IMR-90 (cell line): ENCODE data around the gene TFCP2. TPM values are rescaled to one million over a fixed set of nuclear protein-coding genes. Genes with fewer than 3 reads are reported as not detected.

ENCODE experiments used
- ATAC-seq: fragments of 200-7000 bp; cut with Tn5 transposase; 2 replicates; pipeline ENCODE4 v1.9.1; 2020; ENCODE audit warnings: low read depth, mild to moderate bottlenecking, moderate library complexity
- BruUV-seq: library from RNA; stranded (reverse); fragments of 400-500 nt; replicated peaks from 2 replicates; lab custom pipeline; 2021; lab: Mats Ljungman, UMichigan
- CTCF ChIA-PET: fragments of 300-600 bp; formaldehyde crosslinking; extraction: SDS; loops from one replicate; lab custom pipeline; 2021; ENCODE audit warnings: antibody characterized with exemption; lab: Yijun Ruan, JAX
- POLR2A ChIA-PET: fragments of 300-600 bp; sonication (Branson Sonifier 250); formaldehyde crosslinking; loops from one replicate; lab custom pipeline; 2022; ENCODE audit warnings: antibody characterized with exemption; ENCODE audit not compliant: unreplicated experiment; lab: Charles Lee
- DNase-seq: peaks from one replicate; pipeline ENCODE4 v3.0.0; 2013
- H2AFZ ChIP-seq: replicated peaks from 2 replicates; pipeline ENCODE3; 2013; ENCODE audit warnings: low read length, mild to moderate bottlenecking; ENCODE audit not compliant: poor library complexity
- H2AK5ac ChIP-seq: 2 replicates; pipeline ENCODE4 v1.6.1; 2013; ENCODE audit warnings: low read depth, low read length, inconsistent platforms
- H2AK9ac ChIP-seq: replicated peaks from 2 replicates; pipeline ENCODE3; 2013; ENCODE audit warnings: mild to moderate bottlenecking, low read depth, low read length, moderate library complexity; ENCODE audit not compliant: poor library complexity
- H2BK120ac ChIP-seq: 2 replicates; pipeline ENCODE4 v1.6.1; 2013; ENCODE audit warnings: low read depth, low read length, inconsistent platforms
- H2BK15ac ChIP-seq: 3 replicates; pipeline ENCODE4 v1.6.1; 2013; ENCODE audit warnings: low read depth, low read length, inconsistent platforms
- H2BK20ac ChIP-seq: 2 replicates; pipeline ENCODE4 v1.6.1; 2013; ENCODE audit warnings: low read depth, mild to moderate bottlenecking, inconsistent platforms, low read length, moderate library complexity
- H2BK5ac ChIP-seq: 2 replicates; pipeline ENCODE4 v1.6.1; 2013; ENCODE audit warnings: mild to moderate bottlenecking, low read depth, low read length, inconsistent platforms; ENCODE audit not compliant: poor library complexity, severe bottlenecking
- H3K14ac ChIP-seq: replicated peaks from 2 replicates; pipeline ENCODE4 v1.6.1; 2013; ENCODE audit warnings: low read depth, low read length, inconsistent platforms
- H3K18ac ChIP-seq: 2 replicates; pipeline ENCODE4 v1.6.1; 2013; ENCODE audit warnings: low read depth, low read length, control low read depth
- H3K23ac ChIP-seq: 2 replicates; pipeline ENCODE4 v1.6.1; 2013; ENCODE audit warnings: low read depth, low read length, inconsistent platforms
- H3K27ac ChIP-seq: 2 replicates; pipeline ENCODE4 v1.5.1; 2013; ENCODE audit warnings: mild to moderate bottlenecking, control low read depth, low read length; ENCODE audit not compliant: insufficient read depth
- H3K27me3 ChIP-seq: 2 replicates; pipeline ENCODE4 v1.6.1; 2013; ENCODE audit warnings: low read length; ENCODE audit not compliant: control insufficient read depth, insufficient read depth
- H3K36me3 ChIP-seq: 2 replicates; pipeline ENCODE4 v1.6.1; 2013; ENCODE audit warnings: low read length, mixed read lengths; ENCODE audit not compliant: control insufficient read depth, insufficient read depth
- H3K4ac ChIP-seq: 2 replicates; pipeline ENCODE4 v1.6.1; 2013; ENCODE audit warnings: low read depth, low read length, inconsistent platforms
- H3K4me1 ChIP-seq: 2 replicates; pipeline ENCODE4 v1.6.1; 2013; ENCODE audit warnings: low read length, mixed read lengths; ENCODE audit not compliant: control insufficient read depth, insufficient read depth
- H3K4me2 ChIP-seq: 2 replicates; pipeline ENCODE4 v1.6.1; 2013; ENCODE audit warnings: low read depth, mild to moderate bottlenecking, control low read depth, low read length, moderate library complexity
- H3K4me3 ChIP-seq: 2 replicates; pipeline ENCODE4 v1.5.1; 2013; ENCODE audit warnings: low read depth, mild to moderate bottlenecking, control low read depth, low read length, moderate library complexity; ENCODE audit not compliant: insufficient read depth
- H3K56ac ChIP-seq: 2 replicates; pipeline ENCODE4 v1.6.1; 2013; ENCODE audit warnings: low read length, inconsistent platforms; ENCODE audit not compliant: insufficient read depth; ENCODE audit errors: extremely low read depth
- H3K79me1 ChIP-seq, 2 experiments: 2 replicates each; pipeline ENCODE4 v1.6.1; 2013; ENCODE audit warnings: low read length in 2 of 2, inconsistent platforms in 1 of 2, low read depth in 1 of 2
- H3K9ac ChIP-seq: 2 replicates; pipeline ENCODE4 v1.6.1; 2013; ENCODE audit warnings: low read depth, low read length, control low read depth
- H3K9me1 ChIP-seq: 2 replicates; pipeline ENCODE4 v1.6.1; 2013; ENCODE audit warnings: low read length, inconsistent platforms; ENCODE audit not compliant: insufficient read depth
- H3K9me3 ChIP-seq: 2 replicates; pipeline ENCODE4 v1.6.1; 2013; ENCODE audit warnings: low read length; ENCODE audit not compliant: control insufficient read depth, insufficient read depth
- H4K20me1 ChIP-seq: 2 replicates; pipeline ENCODE4 v1.6.1; 2013; ENCODE audit warnings: low read length, inconsistent platforms; ENCODE audit not compliant: insufficient read depth
- H4K5ac ChIP-seq: 2 replicates; pipeline ENCODE4 v1.6.1; 2013; ENCODE audit warnings: mild to moderate bottlenecking, low read depth, low read length, control low read depth
- H4K8ac ChIP-seq, 2 experiments: 2 replicates each; pipeline ENCODE4 v1.6.1; 2013; ENCODE audit warnings: low read depth in 2 of 2, low read length in 2 of 2, control low read depth in 1 of 2, inconsistent platforms in 1 of 2
- H4K91ac ChIP-seq: 2 replicates; pipeline ENCODE4 v1.6.1; 2013; ENCODE audit warnings: low read depth, low read length, inconsistent platforms; ENCODE audit not compliant: insufficient read depth
- BHLHE40 ChIP-seq: fragments of 150-350 bp; IDR thresholded peaks from 2 replicates; pipeline ENCODE4 v1.6.1; 2016; ENCODE audit warnings: mild to moderate bottlenecking, low read depth, low read length
- CEBPB ChIP-seq: IDR thresholded peaks from 2 replicates; pipeline ENCODE4 v1.6.1; 2012; ENCODE audit warnings: low read depth, low read length, improper control_type of control experiment
- CHD1 ChIP-seq: IDR thresholded peaks from 2 replicates; pipeline ENCODE4 v1.6.1; 2012; ENCODE audit warnings: low read depth, low read length, improper control_type of control experiment
- FOS ChIP-seq: fragments of 150-350 bp; IDR thresholded peaks from 2 replicates; pipeline ENCODE4 v1.6.1; 2016; ENCODE audit warnings: low read depth, low read length
- MAFK ChIP-seq: IDR thresholded peaks from 2 replicates; pipeline ENCODE4 v1.6.1; 2012; ENCODE audit warnings: low read depth, low read length, improper control_type of control experiment
- MAZ ChIP-seq: IDR thresholded peaks from 2 replicates; pipeline ENCODE4 v1.6.1; 2012; ENCODE audit warnings: low read depth, mild to moderate bottlenecking, low read length, improper control_type of control experiment, moderate library complexity, borderline replicate concordance
- MXI1 ChIP-seq: IDR thresholded peaks from 2 replicates; pipeline ENCODE4 v1.6.1; 2012; ENCODE audit warnings: low read depth, mild to moderate bottlenecking, low read length, moderate library complexity, borderline replicate concordance
- NFE2L2 ChIP-seq: fragments of 150-350 bp; IDR thresholded peaks from 2 replicates; pipeline ENCODE4 v1.6.1; 2016; ENCODE audit warnings: low read depth, mild to moderate bottlenecking, low read length
- POLR2A ChIP-seq: IDR thresholded peaks from 2 replicates; pipeline ENCODE4 v1.6.1; 2012; ENCODE audit warnings: mild to moderate bottlenecking, low read depth, low read length
- RAD21 ChIP-seq: IDR thresholded peaks from 2 replicates; pipeline ENCODE4 v1.6.1; 2012; ENCODE audit warnings: low read length, improper control_type of control experiment
- RCOR1 ChIP-seq: IDR thresholded peaks from 2 replicates; pipeline ENCODE4 v1.6.1; 2012; ENCODE audit warnings: mild to moderate bottlenecking, low read length, improper control_type of control experiment; ENCODE audit not compliant: insufficient replicate concordance
- RFX5 ChIP-seq: IDR thresholded peaks from 2 replicates; pipeline ENCODE4 v1.8.0; 2012; ENCODE audit warnings: low read depth, mild to moderate bottlenecking, low read length, moderate library complexity
- SMC3 ChIP-seq: fragments of 150-350 bp; IDR thresholded peaks from 2 replicates; pipeline ENCODE4 v1.6.1; 2016; ENCODE audit warnings: low read depth, mild to moderate bottlenecking, antibody characterized with exemption, low read length, moderate library complexity
- WGBS, 2 experiments: methylation state at CpG; one replicate each; pipeline versions ENCODE4 v1.1.5 to v1.1.7; 2013; ENCODE audit warnings: missing lambda C conversion rate in 2 of 2; ENCODE audit not compliant: insufficient read length in 1 of 2; ENCODE audit errors: extremely low coverage in 2 of 2; 5-methylcytosine and 5-hydroxymethylcytosine counted together
- dilution Hi-C: fragments of 300-500 bp; cut with HindIII; formaldehyde crosslinking; loops from one replicate; pipeline ENCODE4 v1.14.3; 2018; ENCODE audit warnings: low sequenced_read_pairs; ENCODE audit not compliant: unreplicated experiment
- in situ Hi-C: fragments of 300-500 bp; cut with MboI; formaldehyde crosslinking; loops from 3 replicates; pipeline ENCODE4 v1.14.3; 2019; ENCODE audit warnings: low sequenced_read_pairs, inconsistent platforms, mixed read lengths
- intact Hi-C: fragments of 100-400 bp; cut with micrococcal nuclease; formaldehyde crosslinking; loops from 2 replicates; pipeline ENCODE4 v1.10.0; 2022
- polyA plus RNA-seq, 3 experiments: library from polyadenylated mRNA; depleted of rRNA; stranded (reverse); fragments of >200 nt; gene quantifications; 2 replicates each; pipeline ENCODE4 v1.2.3, GENCODE V29; 2012; ENCODE audit warnings: low replicate concordance in 1 of 3
- total RNA-seq: library from RNA; depleted of rRNA; stranded (reverse); fragments of >200 nt; gene quantifications from 2 replicates; pipeline ENCODE4 v1.2.3, GENCODE V29; 2012
- TF ChIP-seq, protein P1 (sequence below): fragments of 150-350 bp; IDR thresholded peaks from 2 replicates; pipeline ENCODE4 v1.6.1; 2016; ENCODE audit warnings: low read depth, mild to moderate bottlenecking, low read length, moderate library complexity, borderline replicate concordance
- TF ChIP-seq, protein P2 (sequence below): conservative IDR thresholded peaks from 2 replicates; pipeline ENCODE4 v1.5.1; 2012; ENCODE audit warnings: mild to moderate bottlenecking, low read depth, low read length, improper control_type of control experiment
- TF ChIP-seq, protein P3 (sequence below): fragments of 150-350 bp; IDR thresholded peaks from 2 replicates; pipeline ENCODE4 v1.6.1; 2017; ENCODE audit warnings: mild to moderate bottlenecking, antibody characterized with exemption, low read length, low read depth

TFCP2 gene
- total and polyA plus RNA-seq, 2 of the 4 experiments (the other 2 are of a cell fraction): 10.0 to 15.4 TPM

DNA sequence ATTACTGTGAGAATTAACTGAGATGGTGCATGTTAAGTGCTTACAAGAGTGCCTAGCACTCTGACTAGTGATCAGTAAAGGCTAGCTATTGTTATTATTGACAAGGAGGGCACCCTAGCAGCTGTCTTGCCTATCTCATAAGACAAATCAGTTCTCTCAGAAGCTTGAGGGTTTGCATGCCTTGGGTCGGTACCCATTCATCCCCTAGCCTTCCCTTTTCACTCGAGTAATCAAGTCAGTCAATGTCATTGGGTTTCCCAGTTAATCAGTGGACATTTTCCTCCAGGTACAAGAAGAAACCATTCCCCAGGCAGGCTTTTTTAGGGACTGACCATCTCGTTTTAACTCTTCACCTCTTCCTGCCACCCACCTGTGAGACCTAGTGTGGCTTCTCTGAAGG, 10.4 kb upstream of the TFCP2 start:
- Histone ChIP-seq H4K8ac (no peak overlapping the region), H3K4me1 (0 out of 2 replicates have a peak, but pooled peaks cover 2% of the 10 kb centered on the region), H4K20me1 (no peaks in the 10 kb centered on the region), H3K4me3 (no peak overlapping the region), H3K27ac (no peak overlapping the region), H2AK9ac (no peak overlapping the region), H2AFZ (no peak overlapping the region), H4K5ac (no peak overlapping the region), H2BK5ac (no peak overlapping the region), H3K56ac (no peak overlapping the region), H3K9me1 (no peaks in the 10 kb centered on the region), H3K27me3 (peaks cover 2% of the 10 kb centered on the region), H2BK20ac (no peak overlapping the region), H3K9me3 (no peaks in the 10 kb centered on the region), H3K36me3 (no peaks in the 10 kb centered on the region), H3K18ac (no peak overlapping the region), H3K4ac (no peak overlapping the region), H3K4me2 (no peak overlapping the region), H2BK120ac (no peak overlapping the region), H3K79me1 (no peaks in the 10 kb centered on the region), H2BK15ac (no peak overlapping the region), H3K9ac (no peak overlapping the region), H2AK5ac (no peak overlapping the region), H4K91ac (no peak overlapping the region), H3K14ac (no peak overlapping the region), H3K23ac (no peak overlapping the region)
- in situ Hi-C loops (no loop called here), intact Hi-C loops (no loop called here), dilution Hi-C loops (no loop called here)
- no peak for DNase-seq
- TF ChIP-seq MXI1 (no peak), NFE2L2 (no peak), BHLHE40 (no peak), MAZ (no peak), CEBPB (no peak), RCOR1 (no peak), CHD1 (no peak), RFX5 (no peak), POLR2A (no peak), SMC3 (no peak), FOS (no peak), RAD21 (no peak), MAFK (no peak)
- TF ChIP-seq, protein P1, sequence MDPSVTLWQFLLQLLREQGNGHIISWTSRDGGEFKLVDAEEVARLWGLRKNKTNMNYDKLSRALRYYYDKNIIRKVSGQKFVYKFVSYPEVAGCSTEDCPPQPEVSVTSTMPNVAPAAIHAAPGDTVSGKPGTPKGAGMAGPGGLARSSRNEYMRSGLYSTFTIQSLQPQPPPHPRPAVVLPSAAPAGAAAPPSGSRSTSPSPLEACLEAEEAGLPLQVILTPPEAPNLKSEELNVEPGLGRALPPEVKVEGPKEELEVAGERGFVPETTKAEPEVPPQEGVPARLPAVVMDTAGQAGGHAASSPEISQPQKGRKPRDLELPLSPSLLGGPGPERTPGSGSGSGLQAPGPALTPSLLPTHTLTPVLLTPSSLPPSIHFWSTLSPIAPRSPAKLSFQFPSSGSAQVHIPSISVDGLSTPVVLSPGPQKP: no peak
- TF ChIP-seq, protein P2, sequence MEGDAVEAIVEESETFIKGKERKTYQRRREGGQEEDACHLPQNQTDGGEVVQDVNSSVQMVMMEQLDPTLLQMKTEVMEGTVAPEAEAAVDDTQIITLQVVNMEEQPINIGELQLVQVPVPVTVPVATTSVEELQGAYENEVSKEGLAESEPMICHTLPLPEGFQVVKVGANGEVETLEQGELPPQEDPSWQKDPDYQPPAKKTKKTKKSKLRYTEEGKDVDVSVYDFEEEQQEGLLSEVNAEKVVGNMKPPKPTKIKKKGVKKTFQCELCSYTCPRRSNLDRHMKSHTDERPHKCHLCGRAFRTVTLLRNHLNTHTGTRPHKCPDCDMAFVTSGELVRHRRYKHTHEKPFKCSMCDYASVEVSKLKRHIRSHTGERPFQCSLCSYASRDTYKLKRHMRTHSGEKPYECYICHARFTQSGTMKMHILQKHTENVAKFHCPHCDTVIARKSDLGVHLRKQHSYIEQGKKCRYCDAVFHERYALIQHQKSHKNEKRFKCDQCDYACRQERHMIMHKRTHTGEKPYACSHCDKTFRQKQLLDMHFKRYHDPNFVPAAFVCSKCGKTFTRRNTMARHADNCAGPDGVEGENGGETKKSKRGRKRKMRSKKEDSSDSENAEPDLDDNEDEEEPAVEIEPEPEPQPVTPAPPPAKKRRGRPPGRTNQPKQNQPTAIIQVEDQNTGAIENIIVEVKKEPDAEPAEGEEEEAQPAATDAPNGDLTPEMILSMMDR: no peak
- TF ChIP-seq, protein P3, sequence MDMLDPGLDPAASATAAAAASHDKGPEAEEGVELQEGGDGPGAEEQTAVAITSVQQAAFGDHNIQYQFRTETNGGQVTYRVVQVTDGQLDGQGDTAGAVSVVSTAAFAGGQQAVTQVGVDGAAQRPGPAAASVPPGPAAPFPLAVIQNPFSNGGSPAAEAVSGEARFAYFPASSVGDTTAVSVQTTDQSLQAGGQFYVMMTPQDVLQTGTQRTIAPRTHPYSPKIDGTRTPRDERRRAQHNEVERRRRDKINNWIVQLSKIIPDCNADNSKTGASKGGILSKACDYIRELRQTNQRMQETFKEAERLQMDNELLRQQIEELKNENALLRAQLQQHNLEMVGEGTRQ: no peak
- CTCF ChIA-PET: interaction anchor here (1.2 kb wide), 1 partner anchor 10 kb away, joined by 3 read pairs; no protein-coding TSS in a partner anchor
- WGBS, 2 experiments: 87% methylated on average over 2 of the region's 3 CpGs; no CpG with 5 or more reads in 1 of the 2 experiments
- POLR2A ChIA-PET: no interaction called here
- no TSS peak for BruUV-seq
- no peak for ATAC-seq
